ENCODE results near the gene CAP1.
A peak's percentile ranks its signal among the peaks of the same experiment; 100 is the strongest.
"Not testable (repeated sequence)": the region's sequence is repeated elsewhere in the genome, so short reads cannot be mapped to it uniquely, and the experiment has no call there.

The CAP1 gene

GRCh38 chr1:40040511-40041465 is at the start of gene CAP1:
CAP1 (plus strand) TSS chr1:40040729; CDS start chr1:40059347, 18,618 bp downstream.
- FAIRE-seq = peak; percentile 77
- peak; percentile 81 for DNase-seq (ENCODE audit: insufficient read length, low spot score)

- DNase-seq (ENCODE audit: insufficient read length, low spot score) = no peak
- FAIRE-seq = no peak
Measured at GRCh38 chr1:39992234-39992633, 48.3 kb upstream of the CAP1 start.

GRCh38 chr1:39992888-39993287 is 47.6 kb upstream of the CAP1 start:
- no peak for FAIRE-seq

GRCh38 chr1:39995973-39996393 is 44.5 kb upstream of the CAP1 start:
- DNase-seq (ENCODE audit: insufficient read length, low spot score) = peak; percentile 72
- FAIRE-seq = peak; percentile 48

More at GRCh38 chr1:39992888-39993287, 47.6 kb upstream of the CAP1 start:
- no peak for DNase-seq (ENCODE audit: insufficient read length, low spot score)

- DNase-seq (ENCODE audit: insufficient read length, low spot score) = no peak
Measured at GRCh38 chr1:39996396-39997004, 44.0 kb upstream of the CAP1 start.

GRCh38 chr1:40001456-40001855 is 39.1 kb upstream of the CAP1 start:
- DNase-seq (ENCODE audit: insufficient read length, low spot score) (no peak), FAIRE-seq (peak; percentile 71)

More at GRCh38 chr1:39996396-39997004, 44.0 kb upstream of the CAP1 start:
- no peak for FAIRE-seq

- peak; percentile 54 for DNase-seq (ENCODE audit: insufficient read length, low spot score)
- FAIRE-seq = peak; percentile 59
Measured at GRCh38 chr1:40003156-40004093, 37.1 kb upstream of the CAP1 start.

- no peak for DNase-seq (ENCODE audit: insufficient read length, low spot score)
- no peak for FAIRE-seq
Measured at GRCh38 chr1:40004857-40005256, 35.7 kb upstream of the CAP1 start.

GRCh38 chr1:40007481-40008034 is 33.0 kb upstream of the CAP1 start:
- not testable (repeated sequence) for DNase-seq (ENCODE audit: insufficient read length, low spot score); FAIRE-seq

GRCh38 chr1:40011198-40011597 is 29.3 kb upstream of the CAP1 start:
- FAIRE-seq (no peak), DNase-seq (ENCODE audit: insufficient read length, low spot score) (no peak)

GRCh38 chr1:40014253-40014706 is 26.2 kb upstream of the CAP1 start:
- DNase-seq (ENCODE audit: insufficient read length, low spot score) (no peak), FAIRE-seq (no peak)

GRCh38 chr1:40014812-40015594 is 25.5 kb upstream of the CAP1 start:
- DNase-seq (ENCODE audit: insufficient read length, low spot score) = no peak
- FAIRE-seq = no peak

- DNase-seq (ENCODE audit: insufficient read length, low spot score) = no peak
- no peak for FAIRE-seq
Measured at GRCh38 chr1:40017951-40018575, 22.5 kb upstream of the CAP1 start.

GRCh38 chr1:40020447-40021085 is 20.0 kb upstream of the CAP1 start:
- DNase-seq (ENCODE audit: insufficient read length, low spot score) = no peak
- FAIRE-seq = no peak

GRCh38 chr1:40023379-40023944 is 17.1 kb upstream of the CAP1 start:
- FAIRE-seq (no peak), DNase-seq (ENCODE audit: insufficient read length, low spot score) (no peak)

- DNase-seq (ENCODE audit: insufficient read length, low spot score) (no peak), FAIRE-seq (no peak)
Measured at GRCh38 chr1:40024671-40025070, 15.9 kb upstream of the CAP1 start.

GRCh38 chr1:40027647-40028046 is 12.9 kb upstream of the CAP1 start:
- FAIRE-seq = no peak
- no peak for DNase-seq (ENCODE audit: insufficient read length, low spot score)

- FAIRE-seq (no peak), DNase-seq (ENCODE audit: insufficient read length, low spot score) (no peak)
Measured at GRCh38 chr1:40029608-40030007, 10.9 kb upstream of the CAP1 start.

Measured in GM19239 (cell line).